HG03439 (cell line): ENCODE measurements around the gene IRX5.

Source experiments
- ATAC-seq: cut with Tn5 transposase; IDR thresholded peaks from one replicate; pipeline ENCODE4 v1.9.1; 2021; ENCODE audit warnings: mild to moderate bottlenecking, moderate library complexity; ENCODE audit not compliant: unreplicated experiment

Gene IRX5

DNA sequence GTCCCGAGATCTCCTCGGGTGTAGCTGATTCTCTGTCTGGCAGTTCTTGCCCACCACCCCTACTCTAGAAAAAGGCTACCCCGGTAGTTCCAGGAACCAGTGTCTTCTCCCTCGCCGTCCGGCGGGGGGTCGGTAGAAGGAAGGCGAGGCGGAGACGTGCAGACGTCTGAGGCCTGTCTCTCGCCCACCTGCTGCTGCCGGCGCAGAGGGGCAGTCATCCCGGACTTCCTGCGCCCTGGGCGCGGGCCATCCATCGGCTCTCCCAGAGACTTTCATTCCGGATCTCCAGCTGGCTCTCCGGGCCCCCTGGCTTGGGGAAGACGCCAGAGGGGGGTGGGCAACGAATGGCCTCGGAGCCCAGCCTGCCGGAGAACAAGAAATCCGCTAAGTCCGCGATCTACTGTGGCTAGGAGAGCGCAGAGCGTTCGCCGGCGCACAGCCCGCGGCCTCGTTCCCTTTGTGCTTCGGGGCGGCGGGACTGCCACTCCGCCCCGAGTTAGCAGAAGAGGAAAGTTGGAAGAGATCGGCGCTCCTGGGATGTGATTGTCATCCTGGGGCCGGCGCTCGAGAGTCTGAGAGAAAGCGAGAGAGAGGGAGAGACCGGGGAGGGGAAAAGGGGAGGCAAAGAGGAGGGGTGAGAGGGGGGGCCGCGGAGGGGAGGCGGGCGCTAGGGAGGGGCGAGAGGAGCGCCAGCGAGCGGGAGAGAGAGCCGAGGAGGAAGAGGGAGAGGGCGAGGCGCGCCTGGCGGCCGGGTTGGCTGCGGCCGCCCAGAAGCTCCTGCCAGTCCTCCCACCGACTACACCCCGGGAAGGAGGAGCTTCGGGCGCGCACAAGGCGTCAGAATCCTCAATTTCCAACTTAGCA lies at the start of gene IRX5:
IRX5 (plus strand) TSS at position 861 of the 864 bp plus-strand sequence. CDS start 334 bp downstream, outside the sequence.
- no peak for ATAC-seq

DNA sequence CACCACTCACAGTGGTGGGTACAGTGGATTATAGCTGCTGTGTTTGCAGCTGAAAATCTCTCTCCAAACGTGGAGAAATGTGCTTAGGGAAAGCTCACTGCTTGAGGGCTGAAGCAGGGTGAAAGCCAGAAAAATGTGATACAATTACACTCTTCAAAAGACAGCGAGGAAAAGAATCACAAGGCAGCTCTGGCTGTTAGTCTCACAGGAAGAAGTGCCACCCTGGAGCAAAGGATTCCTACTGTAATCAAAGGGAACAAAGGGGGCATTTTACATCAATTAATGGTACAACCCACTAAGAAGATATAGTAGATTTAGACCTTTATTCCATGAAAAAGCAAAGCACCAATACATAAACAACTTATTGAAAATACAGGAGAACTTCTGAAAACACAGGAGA lies 48.1 kb upstream of the IRX5 start:
- no peak for ATAC-seq

GRCh38 chr16:54883358-54883757 lies 47.3 kb upstream of the IRX5 start:
- ATAC-seq, result no peak

GRCh38 chr16:54886078-54886477 lies 44.6 kb upstream of the IRX5 start:
- no peak for ATAC-seq

DNA sequence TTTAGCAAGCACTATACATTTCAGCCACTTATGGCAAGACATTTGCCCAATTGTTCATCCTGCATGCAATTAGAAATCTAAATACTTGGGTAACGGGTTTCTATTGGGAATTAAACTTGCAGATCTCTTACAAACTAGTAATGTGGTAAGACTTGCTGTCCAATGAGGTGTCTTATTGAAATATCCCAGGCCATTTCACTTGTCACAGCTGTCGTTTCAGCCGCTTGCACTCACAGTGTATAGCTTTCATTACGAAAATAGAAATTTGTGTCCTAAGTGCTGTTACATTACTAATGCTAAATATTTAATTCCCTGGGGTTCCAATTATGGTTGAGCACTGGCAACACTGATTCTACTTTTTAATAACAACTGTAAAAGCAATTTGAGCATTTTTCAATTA lies 40.3 kb upstream of the IRX5 start:
- ATAC-seq, result no peak

GRCh38 chr16:54891346-54891745 lies 39.3 kb upstream of the IRX5 start:
- ATAC-seq, result no peak

GRCh38 chr16:54892981-54893380 lies 37.7 kb upstream of the IRX5 start:
- ATAC-seq, result no peak

DNA sequence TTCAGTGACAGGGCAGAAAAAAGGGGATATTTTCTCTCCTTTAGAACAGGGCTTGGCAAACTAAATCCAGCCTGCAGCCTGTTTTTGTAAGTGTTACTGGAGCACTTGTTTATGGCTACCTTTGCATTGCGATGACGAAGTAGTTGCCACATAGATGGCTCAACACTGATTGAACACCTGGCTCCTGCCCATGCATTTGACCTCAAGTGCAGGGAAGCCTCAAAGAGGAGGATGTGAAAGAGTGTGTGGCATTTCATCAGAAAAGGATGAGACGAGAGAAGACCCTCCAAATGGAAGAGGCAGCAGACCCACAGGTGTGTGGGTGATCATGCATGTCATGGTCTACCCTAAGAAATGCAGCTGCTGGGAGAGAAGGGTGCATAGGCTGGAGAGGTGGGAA lies 32.7 kb upstream of the IRX5 start:
- no peak for ATAC-seq

DNA sequence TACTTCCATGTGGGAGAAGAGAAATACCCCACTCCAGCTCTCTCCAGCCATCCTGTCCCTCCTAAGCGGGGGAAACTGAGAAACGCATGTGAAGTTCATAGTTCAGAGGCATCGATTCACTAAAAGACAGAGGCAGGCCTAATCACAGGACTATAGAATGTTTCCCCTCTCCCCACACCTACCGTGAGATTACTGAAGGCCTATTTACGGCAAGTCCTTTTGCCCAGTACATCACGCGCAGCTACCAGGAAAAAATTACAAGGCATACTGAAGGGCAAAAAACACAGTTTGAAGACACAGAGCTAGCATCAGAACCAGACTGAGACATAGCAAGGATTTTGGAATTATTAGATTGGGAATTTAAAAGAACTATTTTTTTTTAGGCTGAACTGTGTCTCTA lies 29.1 kb upstream of the IRX5 start:
- no peak for ATAC-seq

GRCh38 chr16:54903047-54903446 lies 27.6 kb upstream of the IRX5 start:
- ATAC-seq, result no peak

DNA sequence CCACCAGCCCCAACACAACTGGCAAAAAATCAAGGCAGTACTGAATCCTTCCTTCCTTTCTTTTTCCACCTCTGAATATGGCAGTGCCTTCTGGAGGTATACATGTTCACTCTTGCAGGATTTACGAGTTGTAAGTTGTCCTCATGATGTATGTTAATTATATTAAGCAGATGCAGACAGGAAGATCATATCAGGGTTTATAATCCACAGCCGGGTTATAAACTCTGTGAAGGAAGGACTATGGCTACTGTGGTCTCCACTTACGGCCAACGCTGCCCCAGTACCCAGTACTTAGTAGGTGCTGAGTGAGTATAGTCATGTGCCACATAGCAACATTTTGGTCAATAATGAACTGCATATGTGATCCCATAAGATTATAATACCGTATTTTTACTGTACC lies 19.6 kb upstream of the IRX5 start:
- ATAC-seq, result no peak

- no peak for ATAC-seq
Measured at GRCh38 chr16:54912720-54913119, 17.9 kb upstream of the IRX5 start.

- ATAC-seq, result no peak
Measured at GRCh38 chr16:54921206-54921824, 9.3 kb upstream of the IRX5 start.

DNA sequence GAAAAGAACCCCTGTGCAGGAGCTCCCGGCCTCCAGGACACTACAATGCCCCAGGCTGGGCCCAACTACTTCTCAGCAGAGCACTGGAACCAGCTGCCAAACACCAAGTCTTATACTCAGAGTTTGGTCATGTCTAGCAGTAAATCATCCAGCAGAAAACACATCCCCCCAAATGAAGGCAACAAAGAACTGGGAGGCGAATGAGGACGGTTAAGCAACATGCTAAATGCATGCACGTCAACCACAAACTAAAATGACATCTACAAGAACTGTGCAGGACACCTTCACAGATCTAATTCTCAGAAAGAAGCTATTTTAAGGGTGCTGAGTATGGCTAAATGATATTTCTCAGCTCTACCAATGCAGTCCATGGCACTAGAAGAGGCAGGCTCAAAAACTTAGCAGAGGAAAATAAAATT lies 7.6 kb upstream of the IRX5 start:
- ATAC-seq, result no peak

DNA sequence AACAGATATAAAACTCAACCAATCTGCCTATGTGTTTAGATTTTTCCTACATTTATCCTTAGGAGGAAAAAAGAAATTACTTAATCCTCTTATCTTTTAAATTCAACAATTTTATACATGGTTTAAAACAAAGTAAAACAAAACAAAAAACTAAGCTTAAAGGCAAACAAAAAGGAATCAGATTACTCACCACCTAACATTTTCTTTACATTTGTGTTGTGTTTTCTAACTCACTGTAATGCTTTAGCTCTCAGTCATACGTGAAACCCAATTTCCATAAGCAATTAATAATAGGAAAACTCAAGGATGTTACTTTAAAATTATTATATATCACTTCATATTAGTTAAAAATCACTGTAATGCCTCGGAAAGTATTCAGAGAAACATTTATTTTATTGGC lies 6.7 kb upstream of the IRX5 start:
- no peak for ATAC-seq

DNA sequence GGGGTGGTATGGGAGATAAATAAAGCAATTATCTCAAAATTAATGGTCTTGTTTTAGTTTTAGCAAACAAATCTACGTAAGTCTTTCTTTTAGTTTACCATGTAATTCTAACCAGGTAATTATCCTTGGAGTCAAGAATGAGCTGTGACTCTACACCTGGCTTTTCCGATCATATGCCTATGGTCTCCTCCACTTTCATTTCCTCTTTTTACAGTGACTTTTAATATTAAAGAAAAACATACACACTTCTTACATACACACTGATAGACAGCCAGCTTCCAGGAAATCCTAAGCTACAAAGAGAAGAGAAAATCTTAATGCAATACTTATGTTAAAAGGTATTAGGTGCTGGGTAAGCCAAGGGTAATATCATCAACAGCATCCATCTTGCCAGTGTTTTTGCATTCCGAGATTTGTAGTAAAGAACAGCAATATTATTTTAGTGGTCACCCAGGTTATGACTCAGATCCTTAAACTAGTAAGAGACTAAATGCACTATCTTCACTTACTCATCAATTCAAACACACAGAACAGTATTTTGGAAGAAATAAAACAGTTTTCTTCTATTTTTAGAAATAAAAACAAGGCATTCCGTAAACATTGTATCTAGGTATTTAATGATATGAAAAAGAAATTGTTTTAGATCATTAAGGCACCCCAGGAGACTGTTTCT lies 4.4 kb upstream of the IRX5 start:
- ATAC-seq, result no peak

- no peak for ATAC-seq
Measured at GRCh38 chr16:54927125-54928015, 3.3 kb upstream of the IRX5 start.

- no peak for ATAC-seq
Measured at GRCh38 chr16:54928016-54928356, 2.7 kb upstream of the IRX5 start.

- peak; percentile 64 for ATAC-seq
Measured at GRCh38 chr16:54928411-54929089, 2.1 kb upstream of the IRX5 start.
